Dermis microvascular lymphatic vessel endothelial cell (primary cell): Measurements from ENCODE around the gene TPRG1. TPM values are rescaled to one million over a fixed set of nuclear protein-coding genes. Genes with fewer than 3 reads are reported as not detected.

Experiments used
- DNase-seq, 2 donors: peaks; one replicate each; pipeline versions ENCODE4 v3.0.0 to v3.0.0-alpha.2; 2010; ENCODE audit warnings: low read depth in 2 of 2
- total RNA-seq: library from RNA; depleted of rRNA; stranded (reverse); fragments of >200 nt; gene quantifications from 2 replicates; pipeline ENCODE4 v1.2.1, GENCODE V29; 2014

The TPRG1 gene, protein sequence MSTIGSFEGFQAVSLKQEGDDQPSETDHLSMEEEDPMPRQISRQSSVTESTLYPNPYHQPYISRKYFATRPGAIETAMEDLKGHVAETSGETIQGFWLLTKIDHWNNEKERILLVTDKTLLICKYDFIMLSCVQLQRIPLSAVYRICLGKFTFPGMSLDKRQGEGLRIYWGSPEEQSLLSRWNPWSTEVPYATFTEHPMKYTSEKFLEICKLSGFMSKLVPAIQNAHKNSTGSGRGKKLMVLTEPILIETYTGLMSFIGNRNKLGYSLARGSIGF
- total RNA-seq: under 0.01 and 0.13 TPM in 2 replicates

- DNase-seq: no peak
Observed at GRCh38 chr3:189171707-189172106, at the start of gene TPRG1. TSS of gene TPRG1 (plus strand) at chr3:189171971. CDS start at chr3:189207385, 35,414 bp downstream.

- no peak for DNase-seq
Observed at GRCh38 chr3:189122110-189122509, 49.7 kb upstream of the TPRG1 start.

- DNase-seq: no peak
Observed at GRCh38 chr3:189122526-189123205, 49.1 kb upstream of the TPRG1 start.

DNA sequence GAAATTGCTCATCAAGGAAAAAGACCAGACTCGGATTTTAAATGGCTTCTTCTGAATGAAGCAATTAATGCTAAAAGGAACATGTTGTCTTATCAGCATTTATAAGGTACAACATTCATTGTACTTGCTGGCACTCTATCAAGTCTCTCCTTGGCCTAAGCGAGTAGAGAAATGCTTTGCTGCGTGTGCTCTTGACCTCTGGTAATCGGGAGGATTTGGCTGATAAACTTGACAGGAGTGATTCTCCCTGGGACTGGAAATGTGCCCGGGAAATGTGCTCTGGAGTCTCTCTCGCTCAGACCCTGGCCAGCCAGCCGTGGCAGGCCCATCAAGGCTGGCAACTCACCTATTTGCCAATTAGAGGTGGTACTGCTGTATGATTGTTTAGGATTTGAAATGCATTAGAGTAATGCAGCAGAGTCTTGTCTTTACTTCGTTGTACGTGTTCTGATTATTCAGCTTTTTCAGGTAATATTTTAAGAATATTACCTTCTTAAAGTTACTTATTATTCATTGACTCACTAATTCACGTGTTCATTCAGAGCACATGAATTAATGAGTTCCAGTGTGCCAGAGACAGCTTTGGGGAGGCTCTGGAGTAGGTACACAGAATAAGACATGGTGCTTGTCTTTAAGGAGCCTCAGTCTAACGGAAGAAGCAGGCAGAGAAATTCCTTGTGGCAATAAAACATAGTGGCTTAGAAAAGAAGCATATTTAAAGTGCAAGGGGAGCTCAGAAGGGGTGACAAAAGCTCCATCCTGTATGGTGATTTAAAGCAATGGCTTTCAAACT, 48.0 kb upstream of the TPRG1 start:
- no peak for DNase-seq

DNA sequence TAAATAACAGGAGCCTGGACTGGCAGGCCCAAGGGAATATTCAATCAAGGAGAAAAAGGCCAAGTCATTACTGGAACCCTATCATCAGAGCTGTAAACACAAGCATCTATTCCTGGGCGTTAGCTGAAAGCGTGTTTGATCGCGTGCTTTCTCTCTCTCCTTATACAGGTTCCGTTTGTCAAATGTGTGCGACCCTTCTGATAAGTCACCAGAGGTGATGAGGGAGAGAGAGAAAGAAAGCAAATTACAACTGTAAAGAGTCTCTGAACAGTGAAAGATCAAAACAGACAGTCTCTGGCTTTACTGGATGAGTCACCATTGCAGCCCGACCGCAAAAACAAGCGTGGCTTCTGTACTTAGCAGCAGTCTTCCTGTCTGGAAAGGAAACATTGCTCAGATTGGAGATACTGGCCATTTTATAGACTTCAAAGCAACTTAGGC, 39.5 kb upstream of the TPRG1 start:
- DNase-seq: peak; percentile 4 to 90

GRCh38 chr3:189132839-189133238, 38.9 kb upstream of the TPRG1 start:
- DNase-seq: no peak

DNA sequence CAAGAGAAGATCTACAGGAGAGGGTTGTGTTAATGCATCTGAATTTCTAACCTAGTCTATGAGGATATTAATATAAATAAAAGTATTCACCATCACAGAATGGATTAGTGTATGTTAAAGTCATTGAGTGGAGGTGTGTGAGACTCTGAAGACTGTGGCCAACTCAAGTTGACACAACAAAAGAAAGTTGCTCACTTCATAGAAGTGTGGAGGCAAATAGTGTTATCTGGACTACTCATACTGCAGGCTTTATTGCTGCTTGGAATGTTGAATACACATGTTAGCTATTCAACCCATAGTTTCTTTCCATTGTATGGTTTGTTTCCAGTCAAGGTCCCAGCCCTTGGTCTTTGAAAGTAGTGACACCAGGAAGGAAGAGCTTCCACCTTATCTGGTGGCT, 38.0 kb upstream of the TPRG1 start:
- no peak for DNase-seq

GRCh38 chr3:189137416-189137815, 34.4 kb upstream of the TPRG1 start:
- DNase-seq: no peak

DNA sequence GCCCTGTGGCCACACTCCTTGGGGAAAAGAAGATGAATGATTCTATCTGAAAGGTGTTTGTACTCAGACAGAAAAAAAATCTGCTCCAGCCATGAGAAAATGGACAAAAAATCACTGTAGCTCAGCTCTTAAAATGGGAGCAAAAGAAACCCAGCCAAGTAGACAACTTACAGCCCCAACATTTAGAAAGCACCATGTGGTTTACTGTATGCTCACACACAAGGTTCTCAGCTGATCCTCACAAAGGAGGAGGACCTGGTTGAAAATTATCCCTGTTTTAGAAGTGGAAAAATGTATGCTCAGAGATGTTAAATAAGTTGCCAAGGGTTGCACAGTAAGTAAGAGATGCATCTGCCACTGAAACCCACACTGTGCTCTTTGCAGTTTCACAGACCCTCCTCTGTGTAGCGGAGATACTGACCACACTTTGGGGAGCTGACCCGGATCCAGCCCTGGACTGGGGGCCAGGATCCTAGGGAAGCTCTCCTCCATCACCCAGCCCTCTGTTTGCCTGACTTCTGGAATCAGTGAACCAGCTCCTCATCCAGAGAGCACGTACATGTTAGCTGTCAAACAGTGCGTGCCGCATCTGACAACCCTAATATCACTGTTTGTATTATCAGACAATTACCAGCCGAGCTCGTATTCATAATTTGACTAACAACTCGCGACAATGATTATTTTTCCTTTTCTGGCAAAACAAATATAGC, 32.7 kb upstream of the TPRG1 start:
- DNase-seq: no peak

GRCh38 chr3:189139611-189139940, 32.2 kb upstream of the TPRG1 start:
- no peak for DNase-seq

DNA sequence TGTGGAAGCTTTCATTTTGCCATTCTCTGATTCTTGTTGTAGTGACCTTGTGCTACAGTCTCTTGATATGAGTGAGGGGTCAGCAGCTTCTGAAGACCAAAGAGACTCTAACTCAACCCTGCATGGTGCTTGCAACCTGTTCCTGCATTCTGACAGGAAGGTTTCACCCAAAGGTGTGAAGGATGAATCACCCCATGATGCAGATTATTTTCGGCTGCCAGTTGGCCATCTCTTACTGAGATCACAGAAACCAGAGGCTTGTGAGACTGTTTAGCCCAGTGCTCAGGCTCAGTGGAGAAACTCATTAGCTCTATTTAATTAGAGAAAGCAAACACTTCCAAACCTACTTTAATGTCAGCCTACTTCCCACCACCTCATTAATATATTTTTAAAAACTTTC, 29.2 kb upstream of the TPRG1 start:
- DNase-seq: no peak

DNA sequence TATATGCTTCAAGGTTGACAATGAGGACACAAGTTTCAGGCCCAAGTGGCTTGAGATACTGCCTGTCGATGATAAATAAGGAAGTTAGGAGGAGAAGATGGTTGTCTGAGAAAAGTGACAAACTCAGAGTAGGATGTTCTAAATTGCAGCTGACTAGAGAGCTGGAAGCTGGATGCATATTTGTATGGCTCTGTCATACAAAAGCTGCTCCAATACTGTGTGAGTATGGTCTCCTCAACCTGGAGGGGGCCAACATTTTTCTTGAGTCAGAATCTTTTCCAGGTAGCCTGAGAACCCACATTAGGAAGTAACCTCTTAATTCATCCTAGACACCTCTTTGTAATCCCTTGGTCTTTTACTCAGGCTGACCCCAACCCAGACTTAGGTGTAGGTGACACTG, 28.4 kb upstream of the TPRG1 start:
- no peak for DNase-seq

DNA sequence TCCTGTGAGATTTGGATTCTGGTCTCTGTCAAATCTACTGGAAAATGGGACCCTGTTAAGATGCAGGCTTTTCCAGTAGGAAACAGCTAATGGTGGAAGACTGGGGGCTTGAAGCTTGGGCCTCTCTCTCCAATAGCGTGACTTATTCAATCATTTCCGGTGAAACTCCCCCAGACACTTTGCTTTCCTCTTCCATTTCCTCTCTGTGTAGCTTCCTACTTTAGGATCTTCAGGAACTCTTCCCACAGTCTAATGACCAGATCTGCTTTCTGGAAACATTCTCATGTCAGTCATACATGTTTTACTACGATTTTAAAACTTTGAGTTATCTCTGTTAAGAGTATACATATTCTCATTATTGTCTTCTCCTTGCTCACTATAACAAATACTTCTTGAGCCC, 28.0 kb upstream of the TPRG1 start:
- peak in 1 of 2 donors; percentile 6 for DNase-seq

- DNase-seq: peak; percentile 2 to 40
Observed at GRCh38 chr3:189144645-189145044, 27.1 kb upstream of the TPRG1 start.

GRCh38 chr3:189146848-189147247, 24.9 kb upstream of the TPRG1 start:
- DNase-seq: no peak

GRCh38 chr3:189148081-189148507, 23.7 kb upstream of the TPRG1 start:
- peak; percentile 27 to 63 for DNase-seq

- DNase-seq: no peak
Observed at GRCh38 chr3:189149203-189149602, 22.6 kb upstream of the TPRG1 start.

GRCh38 chr3:189157232-189158007, 14.4 kb upstream of the TPRG1 start:
- no peak for DNase-seq

DNA sequence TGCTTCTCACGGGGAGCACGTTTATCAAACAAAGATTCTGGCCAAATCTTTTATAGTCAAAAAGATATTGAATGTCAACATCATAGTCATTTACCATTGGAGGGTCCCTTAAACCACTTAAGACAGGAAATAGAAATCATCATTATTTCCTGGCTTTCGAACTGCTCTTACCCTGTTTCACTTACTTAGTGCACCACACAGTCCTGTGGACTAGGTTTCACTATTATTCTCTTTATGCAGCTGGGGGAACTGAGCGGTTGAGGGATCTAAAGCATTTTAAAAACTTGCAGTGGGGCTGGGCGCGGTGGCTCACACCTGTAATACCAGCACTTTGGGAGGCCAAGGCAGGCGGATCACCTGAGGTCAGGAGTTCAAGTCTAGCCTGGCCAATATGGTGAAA, 13.7 kb upstream of the TPRG1 start:
- no peak for DNase-seq

GRCh38 chr3:189160519-189161309, 11.1 kb upstream of the TPRG1 start:
- no peak for DNase-seq
